Progenitor cell of endocrine pancreas (in vitro differentiated cells): ENCODE measurements around the gene DDX31. TPM values are rescaled to one million over a fixed set of nuclear protein-coding genes. Genes with fewer than 3 reads are reported as not detected.
"Not testable (repeated sequence)": the region's sequence is repeated elsewhere in the genome, so short reads cannot be mapped to it uniquely, and the experiment has no call there.

Source experiments
- DNase-seq: peaks from one replicate; pipeline ENCODE4 v3.0.0; 2021; ENCODE audit warnings: low spot score; ENCODE audit not compliant: unreplicated experiment
- H3K27ac Mint-ChIP-seq: 2 replicates; pipeline ENCODE4 v1.8.0; 2021; ENCODE audit warnings: mild to moderate bottlenecking, moderate library complexity, mixed read lengths
- H3K27me3 Mint-ChIP-seq: 2 replicates; pipeline ENCODE4 v1.8.0; 2021; ENCODE audit warnings: mixed read lengths
- H3K36me3 Mint-ChIP-seq: 2 replicates; pipeline ENCODE4 v1.8.0; 2022; ENCODE audit warnings: mixed read lengths; ENCODE audit not compliant: insufficient read depth
- H3K4me1 Mint-ChIP-seq: 2 replicates; pipeline ENCODE4 v1.8.0; 2021; ENCODE audit warnings: low read depth, mixed read lengths
- H3K4me3 Mint-ChIP-seq: 2 replicates; pipeline ENCODE4 v1.8.0; 2021; ENCODE audit warnings: low read depth, mild to moderate bottlenecking, moderate library complexity, mixed read lengths
- H3K9me3 Mint-ChIP-seq: 2 replicates; pipeline ENCODE4 v1.8.0; 2021; ENCODE audit warnings: low read depth, mixed read lengths
- long read RNA-seq: library from polyadenylated mRNA; unstranded; transcript quantifications from one replicate; pipeline ENCODE4 v2.0.0, GENCODE V29; 2020
- total RNA-seq: library from RNA; stranded (reverse); gene quantifications from 2 replicates; pipeline ENCODE4 v1.2.1, GENCODE V29; 2021
- TF ChIP-seq, protein P1 (sequence below): fragments of 200-600 bp; sonication (generic); IDR thresholded peaks from one replicate; pipeline ENCODE4 v1.5.0; 2021; ENCODE audit warnings: antibody characterized with exemption, mild to moderate bottlenecking; ENCODE audit not compliant: unreplicated experiment

DDX31 gene
- total RNA-seq: 16.7 and 19.1 TPM in 2 replicates
- long read RNA-seq, full-length matches to known transcripts: 46 of 74 reads
- long read RNA-seq, partial matches to known transcripts: 5 of 74 reads
- long read RNA-seq, other reads (novel, unspliced or antisense): 23 of 74 reads

DNA sequence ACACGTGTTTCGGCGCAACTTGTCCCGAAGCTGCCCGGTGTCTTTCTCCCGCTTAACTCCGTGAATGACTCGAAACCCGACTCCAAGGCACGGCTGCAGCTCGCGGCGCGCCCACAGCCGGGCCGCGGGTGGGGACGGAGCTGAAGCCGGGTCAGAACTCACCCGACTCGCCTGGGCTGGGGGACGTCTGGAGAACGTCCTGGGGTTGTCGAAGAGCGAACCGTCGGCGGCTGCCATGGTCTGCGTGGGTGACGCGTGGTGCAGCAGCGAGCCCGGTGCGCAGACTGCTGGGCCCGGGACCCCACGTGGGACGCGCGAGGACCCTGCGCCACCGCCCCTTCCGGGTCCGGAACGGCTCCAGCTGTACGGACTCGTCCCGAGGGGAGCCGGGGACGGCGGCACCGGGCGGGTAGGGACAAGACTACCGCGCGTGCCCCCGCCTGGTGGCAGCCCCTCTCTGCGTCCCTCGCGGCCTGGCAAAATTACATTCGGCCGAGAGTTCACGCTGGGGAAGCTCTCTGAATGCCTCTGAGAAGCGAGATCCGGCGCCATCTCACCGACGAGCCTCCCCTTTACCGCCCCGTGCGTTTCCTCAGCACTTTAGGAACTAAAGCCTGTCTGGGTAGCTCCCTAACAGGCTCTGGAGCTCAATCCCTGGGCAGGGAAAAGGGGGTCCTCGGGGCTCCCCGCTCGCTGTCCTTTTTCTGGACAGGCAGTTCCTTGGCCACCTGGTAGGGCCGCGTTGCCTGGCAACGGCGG lies at the start of gene DDX31:
Gene DDX31, minus strand, starts transcription at position 286 of the 759 bp plus-strand sequence. Its CDS starts 49 bp downstream, at position 237.
- Mint-ChIP-seq H3K9me3 (no peaks in the 10 kb centered on the region), H3K4me1 (peaks cover 21% of the 10 kb centered on the region), H3K36me3 (peaks cover 6% of the 10 kb centered on the region), H3K27me3 (no peaks in the 10 kb centered on the region), H3K27ac (peak within 1 kb of the TSS; percentile 98), H3K4me3 (peak within 1 kb of the TSS; percentile 92)
- TF ChIP-seq, protein P1, sequence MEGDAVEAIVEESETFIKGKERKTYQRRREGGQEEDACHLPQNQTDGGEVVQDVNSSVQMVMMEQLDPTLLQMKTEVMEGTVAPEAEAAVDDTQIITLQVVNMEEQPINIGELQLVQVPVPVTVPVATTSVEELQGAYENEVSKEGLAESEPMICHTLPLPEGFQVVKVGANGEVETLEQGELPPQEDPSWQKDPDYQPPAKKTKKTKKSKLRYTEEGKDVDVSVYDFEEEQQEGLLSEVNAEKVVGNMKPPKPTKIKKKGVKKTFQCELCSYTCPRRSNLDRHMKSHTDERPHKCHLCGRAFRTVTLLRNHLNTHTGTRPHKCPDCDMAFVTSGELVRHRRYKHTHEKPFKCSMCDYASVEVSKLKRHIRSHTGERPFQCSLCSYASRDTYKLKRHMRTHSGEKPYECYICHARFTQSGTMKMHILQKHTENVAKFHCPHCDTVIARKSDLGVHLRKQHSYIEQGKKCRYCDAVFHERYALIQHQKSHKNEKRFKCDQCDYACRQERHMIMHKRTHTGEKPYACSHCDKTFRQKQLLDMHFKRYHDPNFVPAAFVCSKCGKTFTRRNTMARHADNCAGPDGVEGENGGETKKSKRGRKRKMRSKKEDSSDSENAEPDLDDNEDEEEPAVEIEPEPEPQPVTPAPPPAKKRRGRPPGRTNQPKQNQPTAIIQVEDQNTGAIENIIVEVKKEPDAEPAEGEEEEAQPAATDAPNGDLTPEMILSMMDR: peak; percentile 21
- peak; percentile 81 for DNase-seq

DNA sequence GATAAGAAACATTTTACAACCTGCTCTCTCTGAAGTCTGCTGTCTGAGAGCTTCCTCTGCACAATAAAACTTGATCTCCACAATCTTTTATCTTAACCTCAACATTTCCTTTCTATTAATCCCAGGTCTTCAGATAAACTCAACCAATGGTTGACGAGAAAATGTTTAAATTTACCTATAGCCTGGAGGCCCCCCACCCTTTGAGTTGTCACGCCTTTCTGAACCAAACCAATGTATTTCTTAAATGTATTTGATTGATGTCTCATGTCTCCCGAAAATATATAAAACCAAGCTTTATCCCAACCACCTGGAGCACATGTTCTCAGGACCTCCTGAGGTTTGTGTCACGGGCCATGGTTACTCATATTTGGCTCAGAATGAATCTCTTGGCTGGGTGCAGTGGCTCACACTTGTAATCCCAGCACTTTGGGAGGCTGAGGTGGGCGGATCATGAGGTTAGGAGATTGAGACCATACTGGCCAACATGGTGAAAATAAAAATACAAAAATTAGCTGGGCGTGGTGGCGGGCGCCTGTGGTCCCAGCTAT lies 48.7 kb upstream of the DDX31 start:
- not testable (repeated sequence) for H3K4me3 Mint-ChIP-seq, H3K27me3 Mint-ChIP-seq, H3K4me1 Mint-ChIP-seq, DNase-seq, H3K9me3 Mint-ChIP-seq, H3K27ac Mint-ChIP-seq, H3K36me3 Mint-ChIP-seq

DNA sequence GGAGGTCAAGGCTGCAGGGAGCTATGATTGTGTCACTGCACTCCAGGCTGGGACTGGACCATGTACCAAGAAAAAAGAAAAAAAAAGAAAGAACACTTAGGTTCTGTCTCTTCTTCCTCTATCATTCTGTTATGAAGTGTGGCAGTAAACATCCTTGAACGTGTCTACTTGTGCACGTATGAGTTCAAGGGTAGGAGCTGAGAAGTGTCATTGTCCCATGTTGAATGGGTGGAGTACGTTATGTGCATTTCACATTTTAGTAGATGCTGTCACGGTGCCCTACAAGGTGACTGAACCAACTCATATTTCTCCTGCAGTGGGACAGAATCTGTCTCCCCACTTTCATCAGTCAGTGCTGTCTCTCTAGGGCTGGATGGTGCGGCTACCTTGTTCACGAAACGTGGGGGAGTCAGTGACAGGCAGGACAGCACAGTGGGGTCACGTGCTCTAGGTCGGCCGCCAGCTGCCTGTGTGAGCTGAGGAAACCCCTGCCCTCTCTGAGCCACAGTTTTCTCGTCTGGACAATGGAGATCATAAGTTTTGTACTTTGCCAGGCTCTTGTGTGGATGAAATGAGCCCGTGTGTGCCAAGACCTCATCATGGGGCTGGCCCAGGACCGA lies 47.7 kb upstream of the DDX31 start:
- Mint-ChIP-seq H3K36me3 (no peaks in the 10 kb centered on the region), H3K27ac (no peak overlapping the region), H3K9me3 (no peaks in the 10 kb centered on the region), H3K4me1 (no peaks in the 10 kb centered on the region), H3K4me3 (no peak overlapping the region), H3K27me3 (peaks cover 10% of the 10 kb centered on the region)
- TF ChIP-seq, protein P1: no peak
- no peak for DNase-seq

DNA sequence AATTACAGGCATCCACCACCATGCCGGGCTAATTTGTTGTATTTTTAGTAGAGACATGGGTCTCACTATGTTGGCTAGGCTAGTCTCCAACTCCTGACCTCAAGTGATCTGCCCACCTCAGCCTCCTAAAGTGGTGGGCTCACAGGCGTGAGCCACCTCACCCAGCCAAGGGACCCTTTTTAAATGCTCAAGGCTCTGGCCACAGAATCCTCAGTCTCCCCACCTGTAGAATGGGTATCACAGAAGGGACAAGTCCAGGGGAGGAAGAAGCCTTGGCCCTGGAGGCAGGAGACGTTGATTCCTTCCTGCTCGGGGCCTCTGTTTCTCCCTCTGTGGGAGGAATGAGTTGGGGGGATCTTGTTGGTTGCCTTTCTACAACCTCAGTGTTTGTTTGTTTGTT lies 46.2 kb upstream of the DDX31 start:
- Mint-ChIP-seq H3K27ac (no peak overlapping the region), H3K4me3 (no peak overlapping the region), H3K9me3 (no peaks in the 10 kb centered on the region), H3K4me1 (no peaks in the 10 kb centered on the region), H3K36me3 (no peaks in the 10 kb centered on the region), H3K27me3 (peaks cover 10% of the 10 kb centered on the region)
- no peak for DNase-seq
- TF ChIP-seq, protein P1: no peak

DNA sequence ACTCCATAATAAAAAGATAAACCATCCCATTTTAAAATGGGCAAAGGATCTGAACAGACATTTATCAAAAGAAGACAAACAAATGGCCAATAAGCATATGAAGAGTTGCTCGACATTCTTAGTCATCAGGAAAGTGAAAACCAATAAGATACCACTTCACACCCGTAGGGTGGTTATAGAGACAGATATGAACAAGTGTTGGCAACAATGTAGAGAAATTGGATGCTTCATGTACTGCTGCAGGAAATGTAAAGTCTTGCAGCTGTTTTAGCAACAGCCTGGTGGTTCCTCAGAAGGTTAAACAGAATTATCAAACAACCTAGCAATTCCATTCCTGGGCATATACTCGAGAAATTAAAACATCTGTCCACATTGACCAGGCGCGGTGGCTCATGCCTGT lies 43.0 kb upstream of the DDX31 start:
- no peak overlapping the region for H3K27ac Mint-ChIP-seq
- TF ChIP-seq, protein P1: no peak

More for the DNA sequence above, 43.0 kb upstream of the DDX31 start:
- no peak overlapping the region for H3K4me3 Mint-ChIP-seq
- no peaks in the 10 kb centered on the region for H3K36me3 Mint-ChIP-seq
- DNase-seq: no peak
- H3K4me1 Mint-ChIP-seq: no peaks in the 10 kb centered on the region
- no peaks in the 10 kb centered on the region for H3K9me3 Mint-ChIP-seq
- peaks cover 11% of the 10 kb centered on the region for H3K27me3 Mint-ChIP-seq
